Hematopoietic multipotent progenitor cell treated with erythropoietin and hydrocortisone succinate and interleukin-3 and kit ligand, for 15 days (in vitro differentiated cells): ENCODE measurements around the gene TMEM233.

Experiments
- DNase-seq: peaks from one replicate; pipeline ENCODE4 v3.0.0-alpha.2; 2015; ENCODE audit warnings: low spot score

Gene TMEM233

DNA sequence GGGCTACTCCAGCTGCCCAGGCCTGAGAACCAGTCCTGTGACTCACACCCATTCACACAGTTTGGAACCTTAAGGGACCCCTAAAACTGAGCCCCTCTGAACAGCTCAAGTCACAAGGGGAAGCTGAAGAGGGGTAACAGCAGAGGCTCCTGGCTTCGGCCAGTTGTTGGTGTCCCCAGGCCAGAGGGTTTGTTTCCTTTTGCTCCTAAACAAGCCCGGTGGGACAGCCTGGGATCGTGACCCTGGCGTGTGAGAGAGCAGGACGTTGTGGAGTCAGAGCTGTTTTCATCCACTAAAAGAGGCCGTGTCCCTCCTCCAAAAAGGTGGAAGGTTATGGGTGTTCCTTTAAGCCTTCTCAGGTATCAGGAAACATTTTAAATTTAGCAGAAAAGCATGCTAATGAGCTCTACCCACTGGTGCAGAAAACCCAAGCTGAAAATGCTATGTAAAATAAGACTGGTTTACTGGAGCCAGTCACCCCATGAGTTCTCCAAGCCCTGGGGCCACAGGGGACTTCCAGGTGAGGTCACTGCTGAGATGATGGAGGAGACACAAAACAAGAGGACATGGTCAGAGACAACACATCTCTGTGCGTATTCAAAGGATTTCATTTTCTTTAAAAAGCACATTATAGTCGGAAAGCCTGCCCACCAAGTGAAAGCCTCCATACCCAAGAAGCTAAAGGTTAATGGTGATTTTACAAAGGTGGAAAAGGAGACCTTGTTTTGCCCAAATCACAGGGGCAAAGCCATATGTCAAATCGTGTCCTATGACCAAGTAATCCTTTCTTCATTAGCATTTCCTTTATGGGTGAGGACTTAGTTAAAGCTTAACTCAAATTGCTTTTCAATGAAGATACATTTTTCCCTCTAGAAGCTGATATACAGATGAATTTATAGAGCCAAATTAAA is 88.4 kb downstream of the TMEM233 start:
- no peak for DNase-seq

DNA sequence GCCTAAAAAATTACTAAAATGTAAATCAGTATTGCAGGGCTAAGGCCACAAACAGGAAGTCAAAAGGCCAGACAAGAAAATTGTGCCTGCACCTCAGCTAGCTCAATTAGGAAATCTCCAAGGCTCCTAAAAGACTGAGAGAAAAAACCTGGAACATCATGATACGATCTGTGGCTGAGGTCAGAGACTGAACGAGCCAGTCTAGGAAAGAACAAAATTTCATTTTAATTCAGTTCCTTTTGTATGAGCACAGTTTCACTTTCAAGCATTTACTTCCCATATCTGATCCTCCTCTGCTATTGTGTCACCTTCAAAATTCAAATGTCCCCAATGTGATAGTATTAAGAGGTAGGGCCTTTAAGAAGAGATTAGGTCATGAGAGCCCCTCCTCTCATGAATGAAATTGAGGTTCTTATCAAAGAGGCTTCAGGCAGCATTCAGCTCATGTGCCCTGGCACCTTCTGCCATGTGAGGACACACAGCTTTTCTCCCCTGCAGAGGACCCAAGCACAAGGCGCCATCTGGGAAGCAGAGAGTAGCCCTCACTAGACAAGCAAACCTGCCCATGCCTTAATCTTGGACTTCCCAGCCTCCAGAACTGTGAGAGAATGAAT is 89.2 kb downstream of the TMEM233 start:
- peak; percentile 54 for DNase-seq

DNA sequence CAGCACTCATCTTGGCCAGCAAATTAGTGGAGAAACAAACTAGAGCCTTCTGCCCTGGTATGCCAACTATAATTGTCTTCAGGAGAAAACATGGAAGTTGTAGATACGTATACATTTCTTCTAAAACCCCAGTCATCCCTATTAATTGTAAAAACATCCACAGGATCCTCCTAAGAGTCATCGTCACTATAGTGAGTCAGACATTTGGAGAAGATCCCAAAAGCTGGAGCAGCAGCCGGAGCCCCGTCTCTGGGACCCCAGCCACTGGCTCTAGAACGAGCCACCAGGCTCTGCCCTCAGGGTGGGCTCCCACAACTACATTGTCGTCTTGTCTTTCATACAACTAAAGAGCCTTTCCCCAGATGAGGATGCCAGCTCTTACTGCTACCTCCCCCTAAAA is 89.8 kb downstream of the TMEM233 start:
- DNase-seq, result no peak

DNA sequence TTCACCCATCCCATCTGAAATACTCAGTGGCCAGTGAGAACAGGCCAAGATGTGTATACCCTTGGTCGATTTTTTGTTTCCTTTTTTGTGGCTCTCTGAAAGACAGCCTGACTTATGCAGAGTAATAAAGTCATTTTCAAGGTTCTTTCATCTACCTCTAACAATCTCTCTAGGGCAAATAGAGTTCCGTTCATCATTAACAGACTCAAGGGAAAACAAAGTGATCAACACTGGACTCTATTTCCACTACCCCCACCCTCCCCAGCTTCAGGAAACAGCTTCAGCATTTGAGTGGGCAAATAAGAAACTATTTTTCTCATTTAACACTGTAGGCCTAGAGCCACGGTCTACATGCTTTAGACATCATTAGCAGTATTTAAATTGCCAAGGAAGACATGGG is 90.2 kb downstream of the TMEM233 start:
- no peak for DNase-seq

- DNase-seq, result no peak
Measured at GRCh38 chr12:119684711-119685369, 91.3 kb downstream of the TMEM233 start.

DNA sequence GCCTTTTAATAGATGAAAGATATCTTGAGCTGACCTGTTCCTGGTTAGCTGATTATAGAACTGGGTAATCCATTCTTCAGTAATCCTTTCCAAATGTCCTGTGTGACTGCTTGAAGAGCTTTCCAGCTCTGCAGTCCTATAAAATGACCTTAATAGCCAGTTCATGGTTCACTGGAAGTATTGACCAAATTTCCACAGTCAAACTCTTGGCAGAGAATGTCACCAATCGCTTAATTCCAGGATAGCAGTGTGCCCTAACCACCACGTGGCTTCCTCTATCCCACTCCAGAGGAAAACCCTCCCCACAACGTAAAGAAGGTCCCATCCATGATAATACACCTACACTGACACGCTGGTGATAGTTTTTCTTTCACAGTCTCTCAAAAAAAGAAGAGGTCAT is 91.8 kb downstream of the TMEM233 start:
- no peak for DNase-seq

GRCh38 chr12:119686355-119686754 is 92.8 kb downstream of the TMEM233 start:
- no peak for DNase-seq

DNA sequence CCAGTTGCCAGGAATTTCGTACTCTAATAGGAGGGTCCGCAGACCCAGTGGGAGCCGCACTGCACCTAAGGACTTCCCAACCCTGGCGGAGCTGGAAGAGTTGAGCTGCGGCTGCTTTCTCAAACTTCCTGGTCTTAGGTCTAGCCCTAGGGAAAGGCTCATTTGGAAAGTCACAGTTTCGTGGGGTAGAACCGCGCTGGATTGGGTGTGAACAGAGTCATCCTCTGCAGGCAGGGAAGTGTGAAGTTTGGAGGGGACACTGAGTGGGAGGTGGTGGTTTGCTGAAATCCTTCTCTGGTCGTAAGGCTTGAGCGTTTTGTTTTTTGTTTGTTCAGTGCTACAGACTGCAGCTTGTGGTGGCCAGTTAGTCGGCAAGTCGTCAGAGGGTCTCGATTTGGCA is 93.2 kb downstream of the TMEM233 start:
- no peak for DNase-seq

DNA sequence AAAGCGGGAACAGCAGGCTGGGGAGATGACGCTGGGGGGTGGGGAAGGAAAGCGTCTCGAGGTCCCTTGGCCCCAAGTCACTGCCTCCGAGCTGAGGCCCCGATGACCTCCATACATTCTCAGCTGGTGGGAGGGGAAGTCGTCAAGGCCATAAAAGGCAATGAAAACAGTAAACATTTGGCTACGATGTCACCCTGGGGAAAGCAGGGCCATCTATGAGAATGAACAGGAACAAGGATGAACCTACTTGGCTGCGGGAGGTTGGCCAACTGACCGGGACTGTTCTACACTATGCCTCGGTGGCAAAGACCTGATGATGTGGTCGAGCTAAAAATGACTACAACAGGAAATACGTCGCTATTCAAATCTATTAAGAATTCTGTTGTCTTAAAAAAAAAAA is 93.8 kb downstream of the TMEM233 start:
- no peak for DNase-seq

DNA sequence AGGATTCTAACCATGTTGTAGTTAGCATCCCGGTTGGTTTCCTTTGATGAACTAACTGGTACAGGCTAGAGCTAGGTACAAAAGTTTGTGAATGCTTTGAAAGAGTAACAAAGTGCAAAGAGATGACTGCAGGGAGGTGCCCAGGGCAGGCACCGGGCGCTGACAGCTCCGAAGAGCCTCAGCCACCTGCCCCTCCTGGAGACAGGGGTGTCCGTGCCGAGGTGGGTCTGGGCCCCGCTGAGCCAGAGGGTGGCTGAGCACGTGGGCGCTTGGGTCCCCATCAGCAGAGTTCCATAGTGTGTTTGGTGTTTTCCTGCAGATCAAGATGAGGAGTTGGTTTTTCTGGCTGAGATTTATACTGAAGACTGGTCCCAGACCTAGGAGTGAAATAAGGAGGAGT is 94.3 kb downstream of the TMEM233 start:
- DNase-seq, result no peak

GRCh38 chr12:119689935-119690500 is 96.4 kb downstream of the TMEM233 start:
- no peak for DNase-seq

GRCh38 chr12:119691202-119691810 is 97.7 kb downstream of the TMEM233 start:
- no peak for DNase-seq

DNA sequence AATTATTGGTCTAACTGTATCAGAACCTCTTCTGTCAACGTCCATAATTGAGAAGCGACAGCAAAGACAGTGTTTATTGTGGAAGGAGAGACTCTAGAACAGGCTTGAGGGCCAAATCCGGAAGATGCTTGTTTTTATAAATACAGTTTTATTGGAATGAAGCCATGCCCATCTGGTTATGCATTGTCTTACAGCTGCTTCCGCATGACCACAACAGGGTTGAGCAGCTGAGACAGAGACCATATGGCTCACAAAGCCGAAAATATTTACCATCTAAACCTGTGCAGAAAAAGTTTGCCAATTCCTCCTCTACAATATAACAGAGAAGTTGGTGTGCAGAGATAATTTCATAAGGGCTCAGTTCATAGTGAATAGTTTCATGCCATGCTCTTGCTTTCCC is 98.8 kb downstream of the TMEM233 start:
- no peak for DNase-seq
